Endothelial cell of umbilical vein (primary cell): ENCODE results near the gene TSEN2. TPM values are rescaled to one million over a fixed set of nuclear protein-coding genes. Genes with fewer than 3 reads are reported as not detected.
A peak's percentile ranks its signal among the peaks of the same experiment; 100 is the strongest.

ENCODE experiments used
- BruUV-seq: library from RNA; stranded (reverse); fragments of 400-500 nt; replicated peaks from 2 replicates; lab custom pipeline; 2021; lab: Mats Ljungman, UMichigan
- CTCF ChIA-PET: fragments of 300-600, 350-600 bp; sonication (Branson Sonifier 250); formaldehyde crosslinking; loops from one replicate; lab custom pipeline; 2021; ENCODE audit warnings: antibody characterized with exemption, inconsistent platforms; lab: Charles Lee
- POLR2A ChIA-PET: fragments of 300-600, 350-600 bp; sonication (Branson Sonifier 250); formaldehyde crosslinking; loops from one replicate; lab custom pipeline; 2021; ENCODE audit warnings: antibody characterized with exemption, inconsistent platforms; lab: Charles Lee
- DNase-seq: peaks from one replicate; pipeline ENCODE4 v3.0.0-alpha.2; 2011; ENCODE audit warnings: low read depth, low spot score
- FAIRE-seq: peaks from 2 replicates; lab custom pipeline; 2011; peaks lifted over from hg19 to GRCh38; lab: Jason Lieb, UNC
- H2AFZ ChIP-seq: 2 replicates; pipeline ENCODE4 v1.6.0; 2012; ENCODE audit warnings: low read depth, low read length, control low read depth, inconsistent platforms
- H3K27ac ChIP-seq: 2 replicates; pipeline ENCODE4 v1.5.1; 2011; ENCODE audit warnings: low read depth, mild to moderate bottlenecking, control low read depth, low read length, moderate library complexity; ENCODE audit not compliant: insufficient read depth
- H3K27me3 ChIP-seq, 2 experiments: 2 replicates each; pipeline versions ENCODE4 v1.6.0 to v1.6.1; 2011; ENCODE audit warnings: low read length in 2 of 2, mixed read lengths in 1 of 2; ENCODE audit not compliant: control insufficient read depth in 2 of 2, insufficient read depth in 2 of 2
- H3K36me3 ChIP-seq, 2 experiments: 2 replicates in 1 of 2; 3 replicates in 1 of 2; pipeline ENCODE4 v1.5.1; 2011; ENCODE audit warnings: low read length in 2 of 2, mild to moderate bottlenecking in 1 of 2, moderate library complexity in 1 of 2; ENCODE audit not compliant: control insufficient read depth in 2 of 2, insufficient read depth in 2 of 2; ENCODE audit errors: extremely low read depth in 1 of 2
- H3K4me1 ChIP-seq: 3 replicates; pipeline ENCODE4 v1.5.1; 2011; ENCODE audit warnings: mild to moderate bottlenecking, low read length; ENCODE audit not compliant: control insufficient read depth, insufficient read depth; ENCODE audit errors: extremely low read depth
- H3K4me2 ChIP-seq: 2 replicates; pipeline ENCODE4 v1.6.1; 2011; ENCODE audit warnings: low read length, control low read depth, mixed read lengths; ENCODE audit not compliant: insufficient read depth
- H3K4me3 ChIP-seq, 3 experiments: fragments of 200-600 bp in 1 of 3; sonication (generic), shearing (Covaris generic) in 1 of 3; replicated peaks in 1 of 3; 2 replicates each; pipeline ENCODE4 v1.5.1; 2011 to 2016; ENCODE audit warnings: control low read depth in 3 of 3, low read length in 3 of 3, mild to moderate bottlenecking in 2 of 3, inconsistent platforms in 1 of 3, low read depth in 1 of 3, moderate library complexity in 1 of 3; ENCODE audit not compliant: insufficient read depth in 1 of 3
- H3K79me2 ChIP-seq: 2 replicates; pipeline ENCODE4 v1.6.0; 2012; ENCODE audit warnings: low read length, inconsistent platforms; ENCODE audit not compliant: control insufficient read depth, insufficient read depth
- H3K9ac ChIP-seq: replicated peaks from 2 replicates; pipeline ENCODE3; 2011; ENCODE audit warnings: low read length, control low read depth; ENCODE audit not compliant: insufficient read depth; ENCODE audit errors: extremely low read depth
- H3K9me1 ChIP-seq: replicated peaks from 3 replicates; pipeline ENCODE4 v1.6.0; 2011; ENCODE audit warnings: mild to moderate bottlenecking, low read length; ENCODE audit not compliant: control insufficient read depth, insufficient read depth; ENCODE audit errors: extremely low read depth
- H3K9me3 ChIP-seq: replicated peaks from 2 replicates; pipeline ENCODE4 v1.5.1; 2012; ENCODE audit warnings: low read length, inconsistent platforms; ENCODE audit not compliant: control insufficient read depth, insufficient read depth
- H4K20me1 ChIP-seq: replicated peaks from 2 replicates; pipeline ENCODE3; 2011; ENCODE audit warnings: mild to moderate bottlenecking, low read length; ENCODE audit not compliant: control insufficient read depth, insufficient read depth; ENCODE audit errors: extremely low read depth
- CTCF ChIP-seq, 2 donors: IDR thresholded peaks; 1 replicate in 1 of 2; 2 replicates in 1 of 2; pipeline ENCODE4 v1.5.1; 2011; ENCODE audit warnings: low read length in 2 of 2, mild to moderate bottlenecking in 2 of 2, moderate library complexity in 2 of 2, control low read depth in 1 of 2, inconsistent platforms in 1 of 2, low read depth in 1 of 2; ENCODE audit not compliant: insufficient read depth in 1 of 2; ENCODE audit errors: extremely low read depth in 1 of 2
- EZH2 ChIP-seq: IDR thresholded peaks from 2 replicates; pipeline ENCODE4 v1.6.1; 2012; ENCODE audit warnings: borderline replicate concordance, low read depth, mild to moderate bottlenecking, moderate library complexity, low read length, inconsistent platforms; ENCODE audit not compliant: severe bottlenecking
- FOS ChIP-seq: IDR thresholded peaks from 2 replicates; pipeline ENCODE4 v1.6.1; 2011; ENCODE audit warnings: mild to moderate bottlenecking, low read length, moderate library complexity, borderline replicate concordance; ENCODE audit not compliant: insufficient read depth
- GATA2 ChIP-seq: IDR thresholded peaks from 2 replicates; pipeline ENCODE4 v1.7.0; 2011; ENCODE audit warnings: low read depth, mild to moderate bottlenecking, moderate library complexity, mixed read lengths, low read length; ENCODE audit not compliant: insufficient read length, insufficient read depth
- JUN ChIP-seq: IDR thresholded peaks from 2 replicates; pipeline ENCODE4 v1.6.1; 2011; ENCODE audit warnings: borderline replicate concordance, low read depth; ENCODE audit not compliant: insufficient read length, insufficient read depth
- MAX ChIP-seq: IDR thresholded peaks from 2 replicates; pipeline ENCODE4 v1.6.1; 2011; ENCODE audit not compliant: insufficient read depth, insufficient read length
- MYC ChIP-seq: IDR thresholded peaks from one replicate; pipeline ENCODE4 v1.6.1; 2011; ENCODE audit warnings: mild to moderate bottlenecking, low read depth, low read length
- POLR2A ChIP-seq: IDR thresholded peaks from 2 replicates; pipeline ENCODE4 v1.6.1; 2012; ENCODE audit warnings: low read depth, mild to moderate bottlenecking, control low read depth, low read length
- POLR2AphosphoS5 ChIP-seq: IDR thresholded peaks from 2 replicates; pipeline ENCODE4 v1.6.1; 2012; ENCODE audit warnings: low read depth, mild to moderate bottlenecking, control low read depth, low read length, moderate library complexity; ENCODE audit not compliant: insufficient read depth
- dilution Hi-C: fragments of 300-500 bp; cut with MboI; formaldehyde crosslinking; loops from one replicate; pipeline ENCODE4 v1.15.0; 2019; ENCODE audit warnings: low sequenced_read_pairs; ENCODE audit not compliant: extremely low pct_ligation_motif_present
- intact Hi-C: fragments of 100-400 bp; cut with micrococcal nuclease; formaldehyde crosslinking; loops from one replicate; pipeline ENCODE4 v1.10.0; 2022
- polyA plus RNA-seq, 4 experiments: library from polyadenylated mRNA; depleted of rRNA in 3 of 4; stranded (reverse) in 3 of 4; unstranded in 1 of 4; fragments of >200 nt; gene quantifications; 2 replicates each; pipeline versions ENCODE4 v1.2.1 to v1.2.3, GENCODE V29; 2011 to 2012; ENCODE audit warnings: missing spikeins in 1 of 4
- total RNA-seq: library from RNA; stranded (reverse); gene quantifications from 2 replicates; pipeline ENCODE4 v1.2.3, GENCODE V29; 2021

The TSEN2 gene
- total and polyA plus RNA-seq, 2 donors (not counting 3 experiments of a cell fraction or from before 2014, with no cell fraction given), result 8.3 to 12.1 TPM

- CTCF ChIA-PET, result no interaction called here
- Histone ChIP-seq H3K4me1 (peaks cover 6% of the 10 kb centered on the region), H3K36me3 (peaks cover 30 to 35% of the 10 kb centered on the region in 2 experiments), H3K9me3 (no peaks in the 10 kb centered on the region), H3K4me2 (no peak overlapping the region), H3K27ac (no peak overlapping the region), H3K9ac (no peak overlapping the region), H3K79me2 (no peaks in the 10 kb centered on the region), H3K9me1 (no peaks in the 10 kb centered on the region), H4K20me1 (no peaks in the 10 kb centered on the region), H3K27me3 (no peaks in the 10 kb centered on the region), H2AFZ (no peak overlapping the region), H3K4me3 (no peak overlapping the region)
- no peak for FAIRE-seq
- intact Hi-C loops (no loop called here), dilution Hi-C loops (no loop called here)
- POLR2A ChIA-PET, result interaction anchor here (0.6 kb wide), 1 partner anchor 82 kb away, joined by 6 read pairs; no protein-coding TSS in a partner anchor
- TF ChIP-seq JUN, result no peak
- no peak for TF ChIP-seq GATA2
- TF ChIP-seq FOS, result peak; percentile 39
- TF ChIP-seq POLR2AphosphoS5, result peak; percentile 13
- peak; percentile 37 for DNase-seq
- BruUV-seq, result no TSS peak
These were observed 95.6 kb downstream of the TSEN2 start for GRCh38 chr3:12579905-12580304.

GRCh38 chr3:12582730-12583129 is 98.5 kb downstream of the TSEN2 start:
- DNase-seq (no peak), FAIRE-seq (no peak)
- no peak overlapping the region for H3K4me3 ChIP-seq
- H3K79me2 ChIP-seq, result no peaks in the 10 kb centered on the region
- H3K9me1 ChIP-seq, result no peaks in the 10 kb centered on the region
- CTCF ChIA-PET, result no interaction called here
- H3K27ac ChIP-seq, result no peak overlapping the region
- H3K27me3 ChIP-seq, result no peaks in the 10 kb centered on the region
- BruUV-seq, result TSS peak; percentile 15
- intact Hi-C loops, result no loop called here
- H2AFZ ChIP-seq, result no peak overlapping the region
- no peak overlapping the region for H3K9ac ChIP-seq
- no peak overlapping the region for H3K4me2 ChIP-seq
- H3K4me1 ChIP-seq, result peaks cover 12% of the 10 kb centered on the region
- TF ChIP-seq POLR2A (no peak), POLR2AphosphoS5 (no peak), EZH2 (no peak), GATA2 (no peak), CTCF (IDR thresholded peaks at IDR 0.05; ENCODE audit: extremely low read depth in 1 of 2, insufficient read depth in 1 of 2, low read depth in 1 of 2, low read length in 2 of 2) (no peak), FOS (no peak), MAX (no peak), JUN (no peak), MYC (no peak)
- peaks cover 36% of the 10 kb centered on the region in 2 experiments for H3K36me3 ChIP-seq
- no peaks in the 10 kb centered on the region for H4K20me1 ChIP-seq
- POLR2A ChIA-PET, result no interaction called here
- no peaks in the 10 kb centered on the region for H3K9me3 ChIP-seq
- dilution Hi-C loops, result no loop called here
